GM21528 (cell line): ENCODE measurements around the gene MTM1.
A peak's percentile ranks its signal among the peaks of the same experiment; 100 is the strongest.

ENCODE experiments used
- ATAC-seq: cut with Tn5 transposase; IDR thresholded peaks from one replicate; pipeline ENCODE4 v1.9.1; 2021; ENCODE audit warnings: mild to moderate bottlenecking, moderate library complexity; ENCODE audit not compliant: unreplicated experiment, low FRiP score

Gene MTM1

DNA sequence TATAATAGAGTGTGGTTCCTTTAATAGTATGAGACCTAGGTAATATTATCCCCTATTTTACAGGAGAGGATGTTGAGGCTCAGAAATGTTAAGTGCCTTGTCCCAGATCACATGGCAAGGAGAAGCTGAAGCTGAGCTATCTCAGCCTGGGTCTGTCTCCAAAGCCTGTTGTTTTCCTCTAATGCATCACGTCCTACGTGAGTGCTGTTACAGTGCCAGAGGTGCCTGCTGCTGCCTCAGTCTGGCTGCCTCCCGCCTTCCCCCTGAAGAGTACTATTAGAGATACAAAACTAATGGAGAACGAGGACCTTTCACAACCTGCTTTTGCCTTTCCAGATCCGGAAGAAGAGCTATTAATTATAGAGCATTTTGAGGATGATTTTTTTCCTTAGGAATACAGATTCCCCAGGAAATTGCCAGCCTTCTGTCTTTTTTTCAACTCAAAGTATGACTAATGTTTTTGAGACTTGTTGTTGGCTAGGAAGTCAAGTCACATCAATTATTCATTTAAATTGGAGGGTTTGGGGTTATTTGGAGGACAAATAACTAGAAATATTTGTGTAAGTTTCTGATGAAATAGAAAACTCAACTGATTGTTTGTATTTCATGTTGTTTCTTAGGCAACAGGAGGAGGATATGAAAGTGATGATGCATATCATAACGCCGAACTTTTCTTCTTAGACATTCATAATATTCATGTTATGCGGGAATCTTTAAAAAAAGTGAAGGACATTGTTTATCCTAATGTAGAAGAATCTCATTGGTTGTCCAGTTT, 80.9 kb downstream of the MTM1 start:
- no peak for ATAC-seq

DNA sequence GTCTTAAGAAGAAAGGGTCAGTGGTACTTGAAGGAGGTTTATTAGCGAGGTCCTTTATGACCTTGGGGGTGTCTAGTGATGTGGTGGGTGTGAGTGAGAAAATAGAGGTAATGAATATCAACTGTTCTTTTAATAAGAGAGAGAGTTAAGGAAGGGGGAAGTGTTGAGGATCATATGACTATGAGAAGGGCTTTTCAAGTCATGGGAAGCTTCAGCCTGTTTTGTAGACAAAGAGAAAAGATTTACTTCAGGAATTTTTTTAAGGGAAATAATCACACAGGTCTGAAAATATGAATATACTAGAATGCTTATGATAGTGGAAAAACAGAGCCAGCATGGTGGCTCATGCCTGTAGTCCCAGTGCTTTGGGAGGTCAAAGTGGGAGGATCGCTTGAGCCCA, 83.5 kb downstream of the MTM1 start:
- no peak for ATAC-seq

DNA sequence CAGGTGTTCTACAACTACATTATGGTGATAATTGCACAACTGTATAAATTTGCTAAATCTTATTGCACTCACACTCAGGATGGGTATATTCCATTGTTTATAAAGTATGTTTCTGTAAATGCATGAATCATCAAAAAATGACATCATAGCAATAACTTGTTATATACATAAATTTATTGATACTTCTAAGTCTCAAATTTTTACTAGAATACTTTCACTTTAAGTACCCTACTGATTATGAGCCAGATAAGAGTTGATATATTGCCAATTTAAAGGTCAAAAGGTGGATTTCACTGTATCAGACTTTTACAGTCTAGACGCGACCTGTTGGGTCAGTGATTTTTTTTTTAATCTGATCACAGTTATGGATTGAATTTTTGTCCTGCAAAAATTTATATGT, 87.4 kb downstream of the MTM1 start:
- no peak for ATAC-seq

DNA sequence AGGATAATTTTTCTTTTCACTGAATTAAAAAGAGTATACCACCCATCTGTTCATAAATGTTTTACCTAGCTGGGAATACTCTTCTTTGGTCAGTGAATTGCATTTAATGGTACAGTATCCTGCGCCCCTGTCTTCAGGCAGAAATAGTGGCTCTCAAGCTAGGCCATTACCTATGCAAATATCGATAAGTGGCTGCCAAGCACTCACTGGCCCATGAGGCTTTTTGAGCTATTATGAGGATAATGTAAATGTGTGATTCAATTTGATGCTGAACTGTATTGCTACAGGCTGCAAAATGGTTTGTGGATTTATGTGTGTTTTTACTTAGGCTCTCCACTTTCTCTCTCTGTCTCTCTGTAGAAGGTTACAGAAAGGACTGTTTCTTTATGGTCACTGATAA, 94.7 kb downstream of the MTM1 start:
- no peak for ATAC-seq

DNA sequence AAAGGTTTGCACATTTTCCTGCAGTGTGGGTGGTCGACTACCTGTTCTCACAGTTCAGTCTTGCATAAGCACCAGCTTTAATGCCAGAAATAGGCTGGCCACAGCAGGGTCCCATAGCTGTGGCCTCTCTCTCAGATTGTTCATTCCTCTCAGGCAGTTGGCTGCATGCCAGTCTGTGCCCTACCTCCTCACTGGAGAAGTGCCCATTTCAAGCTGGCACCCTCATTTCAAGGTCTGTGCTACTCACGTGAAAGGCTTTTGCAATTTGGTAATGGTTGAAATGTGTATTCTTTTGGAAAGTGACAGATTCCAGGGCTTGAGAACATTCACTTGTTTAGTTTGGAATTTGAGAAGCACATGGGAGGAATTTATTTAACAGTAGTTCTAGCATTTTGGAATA, 95.9 kb downstream of the MTM1 start:
- no peak for ATAC-seq

DNA sequence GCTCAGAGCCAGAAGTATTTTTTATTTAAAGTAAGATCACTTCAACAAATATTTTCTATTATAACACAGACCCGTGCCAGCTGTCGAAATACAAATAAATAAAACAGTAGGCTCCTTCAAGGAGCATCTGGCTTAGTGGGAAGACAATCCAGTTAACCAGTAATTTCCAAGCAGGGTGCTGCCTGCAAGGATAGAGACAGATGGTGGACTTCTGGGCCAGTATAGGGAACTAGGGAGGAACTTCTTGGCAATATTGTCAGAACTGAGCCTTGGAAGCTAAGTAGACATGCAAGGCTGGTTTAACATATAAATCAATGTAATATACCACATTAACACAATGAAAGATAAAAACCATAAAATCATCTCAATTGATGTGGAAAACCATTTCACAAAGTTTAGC, 107.8 kb downstream of the MTM1 start:
- ATAC-seq = no peak

DNA sequence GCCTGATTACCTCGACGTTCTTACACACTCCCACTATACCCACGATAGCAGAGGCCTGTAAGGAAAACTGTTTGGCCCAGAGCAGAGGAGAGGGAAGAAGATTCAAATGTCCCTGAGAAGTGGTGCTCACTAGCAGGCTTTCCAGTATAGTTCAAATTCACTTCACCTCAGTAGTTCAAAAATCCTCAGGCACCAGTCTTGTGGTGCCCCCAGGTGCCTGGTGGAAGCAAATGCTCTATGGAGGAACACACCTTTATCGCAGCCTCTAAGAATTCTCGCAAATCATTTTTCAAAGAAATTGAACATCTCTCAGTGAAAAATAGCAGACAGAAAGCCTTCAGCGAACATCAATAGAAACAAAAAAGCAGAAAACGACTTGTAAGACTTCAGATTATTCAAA, 112.6 kb downstream of the MTM1 start:
- no peak for ATAC-seq

DNA sequence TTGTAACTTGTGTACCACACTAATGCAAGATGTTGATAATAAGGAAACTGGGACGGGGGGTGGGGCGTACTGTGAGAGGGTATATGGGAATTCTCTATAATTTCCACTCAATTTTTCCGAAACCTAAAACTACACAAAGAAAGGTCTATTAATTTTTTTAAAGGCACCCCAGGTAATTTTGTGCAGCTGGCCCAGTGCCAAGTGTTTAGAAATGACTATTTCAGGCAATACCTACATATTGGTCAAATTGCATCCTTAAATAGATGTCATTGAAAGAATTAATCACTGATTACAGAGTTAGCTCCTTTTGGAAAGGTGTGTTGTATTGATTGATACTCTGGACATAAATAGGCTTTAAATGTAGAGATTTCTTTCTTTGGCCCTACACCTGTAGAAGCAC, 114.7 kb downstream of the MTM1 start:
- no peak for ATAC-seq

DNA sequence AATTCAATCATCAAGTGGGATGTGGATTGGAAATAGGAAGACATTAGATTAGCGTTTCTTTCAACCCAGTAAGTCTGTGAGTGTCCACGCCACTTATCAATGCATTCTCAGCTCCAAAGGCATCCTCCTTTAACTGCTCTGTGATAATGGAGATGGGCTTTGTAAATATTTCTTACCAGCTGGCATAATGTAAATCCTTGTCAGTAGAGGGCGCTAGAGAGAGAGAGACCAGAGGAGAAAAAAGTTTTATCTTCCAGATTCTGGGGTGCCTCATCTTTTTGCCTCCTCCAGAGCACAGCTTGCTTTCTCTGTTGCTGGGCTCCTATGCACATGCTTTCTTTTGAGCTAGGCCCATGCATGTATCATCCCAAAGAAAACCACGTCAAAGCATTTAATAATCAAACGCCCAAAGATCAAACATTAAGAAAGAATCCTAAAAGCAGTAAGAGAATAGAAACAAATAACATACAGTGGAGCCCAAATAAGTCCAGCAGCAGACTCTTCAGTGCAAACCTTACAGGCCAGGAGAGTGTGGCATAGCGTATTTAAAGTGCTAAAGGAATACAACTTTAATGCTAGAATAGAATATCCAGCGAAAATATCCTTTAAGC, 115.2 kb downstream of the MTM1 start:
- ATAC-seq = no peak

DNA sequence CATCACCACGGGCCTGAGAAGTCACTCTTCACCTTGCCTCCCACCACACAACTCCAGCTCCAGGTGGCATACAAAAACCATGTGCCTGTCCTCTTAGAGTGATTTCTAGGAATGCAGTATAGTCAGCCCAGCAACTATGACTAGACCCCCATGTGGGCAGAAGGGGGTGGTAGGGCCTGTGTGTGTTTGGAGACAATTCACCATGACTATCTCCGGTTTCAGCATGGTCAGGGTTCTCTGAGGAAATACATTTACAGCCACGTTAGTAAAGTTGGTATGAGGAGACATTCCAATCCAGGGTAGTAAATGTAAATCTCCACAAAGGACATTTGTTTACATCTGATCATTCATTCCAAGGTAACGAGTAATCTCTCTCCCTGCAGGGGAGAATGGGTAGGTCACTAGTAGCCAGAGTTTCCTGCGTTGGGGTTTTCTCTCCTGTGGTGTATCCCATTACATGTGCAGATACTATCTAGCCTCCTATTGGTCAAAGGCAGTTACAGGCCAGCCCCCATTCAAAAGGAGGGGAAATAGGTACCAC, 120.6 kb downstream of the MTM1 start:
- no peak for ATAC-seq

DNA sequence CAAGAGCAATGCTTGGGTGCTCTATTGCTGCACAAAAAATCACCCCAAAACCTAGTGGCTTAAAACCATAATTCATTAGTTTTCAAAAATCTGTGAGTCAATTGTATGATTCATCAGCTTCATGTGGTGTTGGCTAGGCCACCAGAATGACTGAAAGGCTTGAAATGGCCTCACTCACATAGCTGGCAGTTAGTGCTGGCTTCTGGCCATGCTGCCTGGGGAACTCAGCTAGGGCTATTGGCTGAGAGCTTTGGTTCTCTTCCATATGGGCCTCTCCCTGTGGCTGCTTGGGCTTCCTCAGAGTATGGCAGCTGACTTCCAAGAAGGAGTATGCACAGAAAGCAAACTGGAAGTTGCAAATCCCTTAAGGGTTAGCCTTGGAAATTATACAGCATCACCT, 121.7 kb downstream of the MTM1 start:
- no peak for ATAC-seq

DNA sequence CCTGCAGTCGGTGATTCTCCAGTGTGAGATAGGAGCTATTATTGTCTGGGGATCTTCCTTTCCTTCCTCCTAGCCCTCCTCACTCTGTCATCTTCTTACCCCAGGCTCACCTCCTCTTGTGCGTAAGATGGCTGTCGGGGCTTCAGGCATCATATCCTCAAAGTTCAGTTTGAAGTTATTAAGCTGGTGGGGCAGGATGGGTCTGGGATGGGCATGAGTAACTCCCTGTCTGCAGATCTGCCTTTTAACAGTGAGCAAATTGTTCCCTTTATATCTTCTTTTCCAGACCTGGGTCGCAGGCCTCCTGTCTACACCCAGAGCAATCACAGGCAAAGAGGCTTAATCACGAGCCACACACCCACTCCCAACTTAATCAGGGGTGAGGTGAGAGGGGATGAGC, 123.9 kb downstream of the MTM1 start:
- no peak for ATAC-seq

DNA sequence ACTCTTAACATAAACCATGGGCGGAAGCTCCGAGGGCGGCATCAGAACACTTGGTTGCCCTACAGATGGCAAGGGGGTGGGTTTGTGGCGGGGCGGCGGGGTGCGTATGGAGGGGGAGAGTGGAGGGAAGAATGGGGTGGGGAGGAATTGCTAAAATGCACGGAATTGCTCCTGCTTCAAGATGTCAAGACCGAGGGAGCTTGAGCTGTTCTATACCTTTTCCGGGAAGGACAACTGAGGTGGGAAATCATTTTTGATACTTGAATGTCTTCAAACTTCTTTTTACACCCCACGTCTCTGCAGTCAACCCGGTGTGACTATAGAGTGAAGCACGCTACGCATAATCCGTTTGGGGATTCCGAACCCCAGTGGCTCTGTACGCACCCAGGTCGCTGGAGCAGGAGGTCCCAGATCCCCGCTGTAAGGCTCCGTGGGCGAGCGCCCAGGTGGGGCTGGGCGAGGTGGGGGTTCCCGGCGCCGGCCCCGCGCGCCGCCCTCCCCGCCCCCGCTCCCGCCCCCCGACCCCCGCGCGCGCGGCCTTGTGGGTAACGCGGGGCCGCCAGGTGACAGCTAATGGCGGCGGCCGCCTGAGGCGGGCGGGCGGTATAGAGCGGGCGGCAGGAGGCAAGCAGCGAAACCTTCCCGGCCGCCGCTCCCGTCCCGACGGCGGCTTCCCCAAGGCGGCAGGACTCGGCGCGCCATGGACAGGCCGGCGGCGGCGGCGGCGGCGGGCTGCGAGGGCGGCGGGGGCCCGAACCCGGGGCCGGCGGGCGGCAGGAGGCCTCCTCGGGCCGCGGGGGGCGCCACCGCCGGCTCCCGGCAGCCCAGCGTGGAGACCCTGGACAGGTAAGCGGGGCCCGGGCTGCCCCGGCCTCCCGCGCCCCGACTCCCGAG, 124.7 kb downstream of the MTM1 start, which contains the start of gene MTMR1:
TSS of gene MTMR1 (plus strand) at position 566 of the 894 bp plus-strand sequence. CDS start at position 701, 135 bp downstream.
- ATAC-seq = peak; percentile 59

DNA sequence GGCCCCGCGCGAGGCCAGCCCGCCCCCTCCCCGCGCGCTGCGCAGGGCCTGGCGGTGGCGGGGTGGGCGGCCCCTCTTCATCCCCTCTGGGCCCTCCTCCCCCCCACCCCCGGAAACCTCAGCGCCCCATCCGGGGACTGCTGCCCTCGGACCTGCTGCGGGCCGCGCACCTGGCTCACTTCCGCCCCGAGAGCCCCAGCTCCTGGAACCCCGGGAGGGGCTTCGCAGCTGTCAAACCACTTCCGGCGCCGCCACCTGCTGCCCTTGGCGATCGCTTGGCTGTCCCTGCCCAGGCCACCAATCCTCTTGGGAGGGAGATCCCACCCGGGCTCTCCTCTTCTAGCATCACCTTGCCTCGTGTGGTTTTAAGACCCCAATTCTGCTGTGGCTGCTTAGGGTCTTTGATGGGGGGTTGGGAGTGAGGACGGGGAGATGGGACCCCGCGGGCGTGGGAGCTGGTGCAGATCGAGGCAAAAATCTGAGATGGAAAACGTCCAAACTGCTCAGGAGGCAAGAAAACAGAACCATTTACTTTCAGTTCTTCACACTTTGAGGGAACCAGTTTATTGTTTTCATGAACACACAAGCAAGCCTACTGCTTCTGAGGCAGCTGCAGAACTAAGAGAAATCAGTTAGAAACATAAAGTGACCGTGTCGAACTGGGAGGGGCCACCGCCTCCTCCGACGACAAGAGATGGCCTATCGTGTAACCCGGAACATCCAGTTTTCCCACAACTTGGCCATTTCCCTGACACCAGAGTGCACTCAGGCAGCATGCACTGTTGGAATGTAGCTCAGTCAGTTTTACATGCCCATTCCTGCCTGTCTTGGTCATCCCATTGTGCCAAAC, 125.5 kb downstream of the MTM1 start:
- ATAC-seq = peak; percentile 81

DNA sequence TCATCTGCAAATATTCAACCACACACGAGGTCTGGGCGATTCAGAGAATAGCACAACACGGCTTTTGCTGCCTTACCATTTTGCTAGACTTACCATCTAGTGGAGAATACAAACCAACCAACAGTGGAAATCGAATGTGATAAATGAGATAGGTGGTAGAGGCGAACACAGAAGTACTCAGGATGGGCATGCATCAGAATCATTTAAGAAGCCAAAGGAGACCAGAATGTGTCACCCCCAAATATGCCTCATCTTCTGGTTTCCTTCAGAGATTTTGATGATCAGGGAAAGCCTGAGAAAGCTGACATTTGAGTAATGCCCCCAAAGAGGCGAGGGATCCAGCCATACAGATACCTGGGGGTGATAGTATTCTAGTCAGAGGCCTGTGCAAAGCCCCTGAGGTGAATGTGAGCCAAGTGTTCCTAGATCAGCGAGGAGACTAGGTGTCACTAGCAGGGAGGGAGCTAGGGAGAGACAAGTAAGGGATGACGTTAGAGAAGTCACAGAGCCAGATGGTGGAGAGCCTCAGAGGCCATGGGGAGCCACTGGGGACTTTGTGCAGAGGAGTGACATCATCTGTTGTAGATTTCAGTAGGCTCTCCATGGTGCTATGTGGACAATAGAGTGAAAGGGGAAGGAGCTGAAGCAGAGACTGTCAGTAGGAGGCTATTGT, 126.5 kb downstream of the MTM1 start:
- ATAC-seq = no peak

DNA sequence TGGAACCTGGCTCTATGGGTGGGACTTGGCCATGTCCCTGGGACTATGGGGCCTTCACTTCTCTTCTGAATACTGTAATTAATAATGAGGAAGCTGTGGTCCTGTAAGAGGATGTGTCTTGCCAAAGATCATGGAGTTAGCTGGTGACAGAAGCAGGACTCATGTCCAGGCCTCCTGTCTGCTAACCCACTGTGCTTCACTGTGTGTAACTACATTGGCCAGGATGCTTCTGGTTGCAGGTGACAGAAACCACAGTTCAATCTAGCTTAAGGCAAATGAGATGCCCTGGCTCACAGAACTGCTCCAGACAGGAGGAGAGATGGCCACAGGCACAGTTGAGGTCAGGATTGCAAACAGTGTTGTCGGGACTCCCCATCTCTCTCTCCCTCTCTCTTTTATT, 127.9 kb downstream of the MTM1 start:
- no peak for ATAC-seq

DNA sequence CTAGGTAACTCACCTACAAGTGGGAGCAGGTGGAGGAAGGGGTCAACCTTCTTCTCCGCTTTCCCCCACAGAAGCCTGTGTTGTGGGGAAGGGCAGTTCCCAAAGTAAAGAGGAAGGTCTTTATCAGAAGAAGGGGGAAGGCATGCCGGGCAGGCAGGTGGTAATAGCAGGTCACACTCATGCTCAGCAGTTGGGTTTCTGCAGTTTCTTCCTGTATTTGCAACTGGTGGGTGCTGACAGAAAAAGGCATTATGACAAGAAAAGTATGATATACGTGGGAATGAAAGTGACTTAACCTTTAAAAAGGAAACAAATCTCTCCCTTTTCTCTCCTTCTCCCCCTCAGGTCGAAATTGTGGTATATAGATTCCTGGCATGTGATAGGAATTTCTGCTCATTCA, 128.4 kb downstream of the MTM1 start:
- ATAC-seq = no peak

DNA sequence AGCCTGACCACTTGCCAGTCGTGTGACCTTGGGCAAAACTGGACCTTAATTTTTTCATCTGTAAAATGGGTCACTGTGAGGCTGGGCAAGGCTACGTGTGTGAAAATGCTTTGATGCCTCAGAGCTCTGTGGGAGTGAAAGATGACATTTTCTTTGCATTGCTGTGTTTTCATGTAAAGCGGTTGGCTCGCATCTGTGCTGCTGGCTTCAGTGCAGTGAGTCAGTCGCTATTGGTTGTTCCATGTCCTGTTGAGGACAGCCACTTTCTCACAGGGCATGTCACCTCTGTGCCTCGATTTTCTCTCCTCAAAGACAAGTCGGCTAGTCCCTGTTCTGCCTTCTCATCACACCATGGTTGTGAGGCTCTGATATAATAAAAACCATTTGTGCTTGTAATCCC, 129.2 kb downstream of the MTM1 start:
- no peak for ATAC-seq

DNA sequence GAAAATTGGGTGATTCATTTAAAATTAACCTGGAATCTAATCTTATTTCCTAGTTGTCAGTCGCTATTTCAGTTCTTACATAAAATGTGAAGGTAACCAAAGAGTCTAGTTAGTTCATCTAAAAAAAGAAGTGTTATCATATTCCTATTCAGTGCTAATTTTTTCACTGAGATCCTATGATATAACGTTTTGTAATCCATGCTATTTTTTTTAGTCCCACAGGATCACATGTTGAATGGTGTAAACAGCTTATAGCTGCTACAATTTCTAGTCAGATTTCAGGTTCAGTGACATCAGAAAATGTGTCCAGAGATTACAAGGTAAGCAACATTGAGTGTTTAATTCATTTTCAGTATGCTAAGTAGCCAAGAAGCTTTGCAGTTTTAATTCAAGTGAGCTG, 130.6 kb downstream of the MTM1 start:
- no peak for ATAC-seq

DNA sequence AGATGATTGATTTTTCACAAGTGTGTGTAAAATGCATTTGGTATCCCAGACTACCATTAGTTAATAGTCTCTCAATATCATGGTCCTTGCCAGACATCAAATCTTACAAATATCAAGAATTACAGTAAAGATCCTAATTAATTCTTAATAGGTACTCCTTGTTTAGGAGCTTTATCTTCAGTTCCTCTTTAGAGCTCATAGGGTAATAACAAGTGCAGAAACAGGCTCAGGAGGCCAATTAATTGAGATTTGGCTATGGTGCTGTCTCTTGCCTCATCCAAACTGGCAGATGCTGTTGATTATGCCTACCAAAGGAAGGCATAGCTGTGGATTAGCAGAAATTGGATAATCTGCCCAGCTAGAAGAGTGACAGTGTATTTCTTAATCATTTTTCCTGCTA, 131.7 kb downstream of the MTM1 start:
- ATAC-seq = no peak
